ENCODE measurements around the gene ACTMAP. TPM values are rescaled to one million over a fixed set of nuclear protein-coding genes. Genes with fewer than 3 reads are reported as not detected.

Gene ACTMAP
- total RNA-seq, 1 experiment from 2014 or later, result 28.0 TPM

- DNase-seq, result no peak
- H3K27me3 ChIP-seq (replicated peaks; ENCODE audit: control insufficient read depth, insufficient read depth, low read length), result no peaks in the 10 kb centered on the region
- Mint-ChIP-seq H3K4me1 (ENCODE audit: low read depth, unreplicated experiment) (peaks cover 16% of the 10 kb centered on the region), H3K4me3 (ENCODE audit: unreplicated experiment) (no peak overlapping the region), H3K27ac (ENCODE audit: unreplicated experiment) (no peak overlapping the region), H3K36me3 (ENCODE audit: insufficient read depth, unreplicated experiment) (peaks cover 97% of the 10 kb centered on the region), H3K27me3 (ENCODE audit: insufficient read depth, unreplicated experiment) (no peaks in the 10 kb centered on the region), H3K9me3 (ENCODE audit: unreplicated experiment) (no peaks in the 10 kb centered on the region)
- H3K4me3 ChIP-seq (ENCODE audit: low read depth, low read length), result no peak overlapping the region
- peaks cover 11% of the 10 kb centered on the region for H3K4me1 ChIP-seq
- BruUV-seq (replicated peaks), result no TSS peak
- intact Hi-C loops (cut with micrococcal nuclease; ENCODE audit: unreplicated experiment), result loop anchor here (10.0 kb wide), 1 partner anchor 91 kb away; no protein-coding TSS in a partner anchor
- H3K9me3 ChIP-seq, result no peaks in the 10 kb centered on the region
- peaks cover 5% of the 10 kb centered on the region for H3K36me3 ChIP-seq (ENCODE audit: control insufficient read depth, insufficient read depth, low read length)
- no peak for TF ChIP-seq CTCF (IDR thresholded peaks at IDR 0.05; ENCODE audit: insufficient read depth in 1 of 2, low read depth in 1 of 2, low read length in 1 of 2, severe bottlenecking in 1 of 2, unreplicated experiment in 1 of 2)
- CTCF ChIA-PET, result interaction anchor here (1.4 kb wide), 1 partner anchor 22 kb away, joined by 3 read pairs; no protein-coding TSS in a partner anchor
- POLR2A ChIA-PET, result interaction anchor here (1.7 to 3.1 kb wide), 2 partner anchors 22 kb away, joined by 11 to 24 read pairs; partner anchors contain the start of gene RAB4B
These were observed 5.5 kb upstream of the ACTMAP start for GRCh38 chr19:40755791-40756190.

DNA sequence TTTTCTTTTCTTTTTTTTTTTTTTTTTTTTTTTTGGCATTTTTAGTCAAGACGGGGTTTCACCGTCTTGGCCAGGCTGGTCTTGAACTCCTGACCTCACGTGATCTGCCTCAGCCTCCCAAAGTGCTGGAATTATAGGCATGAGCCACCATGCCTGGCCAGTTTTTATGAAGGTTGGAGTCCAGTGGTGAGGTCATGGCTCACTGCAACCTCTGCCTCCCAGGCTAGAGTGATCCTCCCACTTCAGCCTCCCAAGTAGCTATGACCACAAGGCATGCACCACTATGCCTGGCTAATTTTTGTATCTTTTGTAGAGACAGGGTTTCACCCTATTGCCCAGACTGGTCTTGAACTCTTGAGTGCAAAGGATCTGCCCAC lies 5.0 kb upstream of the ACTMAP start:
- Histone ChIP-seq H3K27me3 (replicated peaks; ENCODE audit: control insufficient read depth, insufficient read depth, low read length) (no peaks in the 10 kb centered on the region), H3K9me3 (no peaks in the 10 kb centered on the region), H3K4me1 (peaks cover 11% of the 10 kb centered on the region), H3K36me3 (ENCODE audit: control insufficient read depth, insufficient read depth, low read length) (peaks cover 3% of the 10 kb centered on the region), H3K4me3 (ENCODE audit: low read depth, low read length) (no peak overlapping the region)
- Mint-ChIP-seq H3K36me3 (ENCODE audit: insufficient read depth, unreplicated experiment) (peaks cover 97% of the 10 kb centered on the region), H3K4me1 (ENCODE audit: low read depth, unreplicated experiment) (peaks cover 18% of the 10 kb centered on the region), H3K9me3 (ENCODE audit: unreplicated experiment) (no peaks in the 10 kb centered on the region), H3K4me3 (ENCODE audit: unreplicated experiment) (no peak overlapping the region), H3K27me3 (ENCODE audit: insufficient read depth, unreplicated experiment) (no peaks in the 10 kb centered on the region), H3K27ac (ENCODE audit: unreplicated experiment) (no peak overlapping the region)
- POLR2A ChIA-PET, result interaction anchor here (0.6 to 1.7 kb wide), 5 partner anchors 23 to 609 kb away, joined by 5 to 24 read pairs (median 5); partner anchors contain the start of genes COQ8B, ITPKC and RAB4B
- no peak for TF ChIP-seq CTCF (IDR thresholded peaks at IDR 0.05; ENCODE audit: insufficient read depth in 1 of 2, low read depth in 1 of 2, low read length in 1 of 2, severe bottlenecking in 1 of 2, unreplicated experiment in 1 of 2)
- no peak for DNase-seq
- no TSS peak for BruUV-seq (replicated peaks)
- CTCF ChIA-PET, result no interaction called here
- intact Hi-C loops (cut with micrococcal nuclease; ENCODE audit: unreplicated experiment), result loop anchor here (10.0 kb wide), 1 partner anchor 90 kb away; no protein-coding TSS in a partner anchor

GRCh38 chr19:40754611-40755247 lies 4.5 kb upstream of the ACTMAP start:
- Mint-ChIP-seq H3K4me1 (ENCODE audit: low read depth, unreplicated experiment) (peaks cover 23% of the 10 kb centered on the region), H3K27ac (ENCODE audit: unreplicated experiment) (peak overlapping the region; percentile 52), H3K36me3 (ENCODE audit: insufficient read depth, unreplicated experiment) (peaks cover 97% of the 10 kb centered on the region), H3K4me3 (ENCODE audit: unreplicated experiment) (peak overlapping the region; percentile 32), H3K27me3 (ENCODE audit: insufficient read depth, unreplicated experiment) (no peaks in the 10 kb centered on the region), H3K9me3 (ENCODE audit: unreplicated experiment) (no peaks in the 10 kb centered on the region)
- peaks cover 13% of the 10 kb centered on the region for H3K4me1 ChIP-seq
- no TSS peak for BruUV-seq (replicated peaks)
- ChIA-PET CTCF (interaction anchor here (0.6 kb wide), 3 partner anchors 93 to 1105 kb away, joined by 3 to 6 read pairs (median 4); no protein-coding TSS in a partner anchor), POLR2A (interaction anchor here (0.5 to 1.7 kb wide), 8 partner anchors 23 to 1681 kb away, joined by 3 to 24 read pairs (median 5); partner anchors contain the start of genes COQ8B, EGLN2, ITPKC and RAB4B)
- intact Hi-C loops (cut with micrococcal nuclease; ENCODE audit: unreplicated experiment), result loop anchor here (10.0 kb wide), 1 partner anchor 90 kb away; no protein-coding TSS in a partner anchor
- no peaks in the 10 kb centered on the region for H3K27me3 ChIP-seq (replicated peaks; ENCODE audit: control insufficient read depth, insufficient read depth, low read length)
- no peak for TF ChIP-seq CTCF (IDR thresholded peaks at IDR 0.05; ENCODE audit: insufficient read depth in 1 of 2, low read depth in 1 of 2, low read length in 1 of 2, severe bottlenecking in 1 of 2, unreplicated experiment in 1 of 2)
- no peak overlapping the region for H3K4me3 ChIP-seq (ENCODE audit: low read depth, low read length)
- DNase-seq, result no peak
- H3K9me3 ChIP-seq, result no peaks in the 10 kb centered on the region
- peaks cover 3% of the 10 kb centered on the region for H3K36me3 ChIP-seq (ENCODE audit: control insufficient read depth, insufficient read depth, low read length)

Data from Caco-2 (cell line).